HG03039 (cell line): ENCODE data around the gene GFRA3.
"Not testable (repeated sequence)": the region's sequence is repeated elsewhere in the genome, so short reads cannot be mapped to it uniquely, and the experiment has no call there.

Experiments used
- ATAC-seq: cut with Tn5 transposase; IDR thresholded peaks from one replicate; pipeline ENCODE4 v1.9.1; 2021; ENCODE audit warnings: mild to moderate bottlenecking, moderate library complexity; ENCODE audit not compliant: unreplicated experiment

GFRA3 gene

DNA sequence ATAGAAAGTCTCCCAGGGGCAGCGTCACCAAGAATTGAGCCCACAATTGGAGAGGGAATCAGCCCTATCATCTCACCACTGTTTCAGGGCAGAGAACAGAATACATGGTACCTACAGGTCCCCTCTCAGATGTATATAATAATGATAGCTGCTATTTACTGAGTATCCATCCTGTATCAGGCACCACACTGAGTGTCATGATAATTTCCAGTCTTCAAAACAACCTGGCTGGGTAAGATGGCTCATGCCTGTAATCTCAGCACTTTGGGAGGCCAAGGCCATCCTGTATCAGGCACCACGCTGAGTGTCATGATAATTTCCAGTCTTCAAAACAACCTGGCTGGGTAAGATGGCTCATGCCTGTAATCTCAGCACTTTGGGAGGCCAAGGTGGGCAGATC is 26.6 kb downstream of the GFRA3 start:
- ATAC-seq: not testable (repeated sequence)

GRCh38 chr5:138246822-138247221 is 27.6 kb downstream of the GFRA3 start:
- no peak for ATAC-seq

GRCh38 chr5:138246334-138246733 is 28.1 kb downstream of the GFRA3 start:
- no peak for ATAC-seq

DNA sequence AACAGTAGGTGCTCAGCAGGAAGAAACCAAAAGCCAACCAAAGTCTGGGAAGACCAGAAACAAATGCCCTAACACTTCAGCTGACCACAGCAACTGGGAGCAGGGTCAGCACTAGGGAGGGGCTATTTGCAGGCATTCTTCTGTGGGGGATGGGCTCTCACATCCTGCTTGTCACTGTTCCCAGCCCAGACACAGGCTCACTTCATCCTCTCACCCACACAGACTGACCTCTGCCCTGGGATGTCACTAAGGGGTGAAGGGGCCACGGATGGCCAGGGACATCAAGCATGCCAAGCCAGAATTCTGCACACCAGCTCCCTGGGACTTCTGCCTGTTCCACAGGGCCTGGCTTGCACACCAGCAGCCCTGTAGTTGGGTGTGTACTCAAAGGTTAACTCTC is 28.7 kb downstream of the GFRA3 start:
- ATAC-seq: no peak

DNA sequence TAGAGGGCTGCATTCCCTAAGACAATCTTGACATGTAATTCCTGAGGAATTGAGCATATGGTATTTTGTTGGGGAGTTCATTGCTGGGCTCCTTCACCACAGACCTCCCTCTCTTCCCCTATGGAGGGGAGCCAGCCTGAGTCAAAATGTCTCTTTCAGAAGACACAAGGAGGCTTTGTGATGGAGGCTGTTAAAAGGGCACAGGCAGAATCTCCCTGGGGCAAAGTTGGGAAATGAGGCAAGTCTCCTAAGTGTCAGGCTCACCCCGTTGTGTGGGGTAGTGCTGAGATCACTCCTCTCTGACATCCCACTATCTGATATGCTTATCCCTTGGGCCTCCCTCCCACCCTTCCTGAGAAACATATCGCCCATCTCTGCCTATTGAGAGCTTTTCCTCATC is 30.6 kb downstream of the GFRA3 start:
- no peak for ATAC-seq

DNA sequence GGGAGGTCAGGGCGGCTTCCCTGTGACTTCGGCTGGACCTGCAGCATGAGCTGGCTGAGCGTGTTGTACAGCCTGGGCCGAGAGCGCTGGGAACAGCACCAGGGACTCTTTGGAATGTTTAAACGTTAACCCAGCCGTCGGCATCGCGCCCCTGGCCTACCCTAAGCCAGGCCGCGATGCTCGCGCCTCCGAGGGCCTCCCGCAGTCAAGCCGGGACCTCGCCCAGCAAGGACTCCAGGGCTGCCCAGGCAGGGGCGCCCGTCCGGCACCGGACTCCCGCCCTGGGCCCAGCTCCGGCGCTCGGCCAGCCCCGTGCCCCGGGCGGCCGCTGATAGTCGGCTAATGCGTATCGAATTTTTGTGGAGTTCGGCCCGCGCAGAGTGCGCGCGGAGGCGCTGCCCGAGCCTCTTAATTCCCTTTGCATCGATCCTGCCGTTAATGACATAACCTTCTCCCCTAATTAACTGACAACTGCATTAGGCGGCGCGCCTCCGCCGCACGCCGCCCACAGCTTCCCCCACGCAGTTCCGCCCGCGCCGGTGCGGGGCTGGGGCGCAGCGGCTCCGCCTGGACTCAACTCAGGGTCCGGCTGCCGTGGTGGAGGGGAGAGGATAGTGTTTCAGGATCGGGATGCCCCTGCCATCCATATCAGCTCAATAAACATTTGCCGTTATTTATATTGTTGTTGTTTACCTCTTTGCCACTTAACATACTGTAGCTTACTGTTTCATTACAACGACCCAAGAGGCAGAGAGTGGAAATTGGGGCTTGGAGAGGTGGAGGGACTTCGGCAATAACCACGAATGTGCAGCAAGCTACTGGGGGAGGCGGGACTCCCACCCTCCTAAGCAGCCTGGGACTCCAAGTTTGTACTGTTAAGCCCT is 32.5 kb downstream of the GFRA3 start:
- no peak for ATAC-seq

DNA sequence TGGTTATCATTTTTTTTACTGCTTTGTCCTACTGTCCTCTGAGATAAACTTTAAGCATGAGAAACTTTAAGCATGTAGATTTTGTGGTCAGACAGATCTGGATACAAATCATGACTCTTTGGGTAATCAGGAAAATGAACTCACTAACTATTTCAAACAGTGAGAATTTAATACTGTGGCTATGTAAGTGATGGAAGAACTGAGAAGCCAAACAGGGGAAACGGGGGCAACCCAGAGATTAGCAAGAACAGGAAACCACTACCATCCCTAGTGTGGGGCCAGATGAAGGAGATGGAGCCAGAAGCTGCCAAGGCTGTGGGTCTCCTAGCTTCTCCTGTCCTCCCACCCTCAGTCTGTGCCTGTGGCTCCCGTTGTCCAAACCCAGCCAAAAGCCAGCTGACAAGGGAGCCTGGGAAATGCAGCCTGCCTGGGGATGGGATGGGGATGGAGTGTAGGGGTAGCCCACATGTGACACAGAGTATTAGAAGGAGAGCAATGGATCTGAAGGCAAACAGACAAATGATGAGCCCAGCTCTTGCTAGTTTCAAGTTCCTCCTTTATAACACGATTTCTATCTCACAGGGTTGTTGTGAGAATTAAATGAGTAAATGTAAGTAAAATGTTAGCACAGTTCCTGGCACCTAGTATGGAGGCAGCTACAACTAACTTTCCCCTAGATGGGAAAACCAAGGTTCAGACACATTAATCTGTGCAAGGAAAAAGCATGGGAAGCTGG is 33.6 kb downstream of the GFRA3 start:
- ATAC-seq: no peak

GRCh38 chr5:138238034-138238433 is 36.4 kb downstream of the GFRA3 start:
- no peak for ATAC-seq

- ATAC-seq: no peak
These were observed 39.8 kb downstream of the GFRA3 start for GRCh38 chr5:138234651-138235050.

DNA sequence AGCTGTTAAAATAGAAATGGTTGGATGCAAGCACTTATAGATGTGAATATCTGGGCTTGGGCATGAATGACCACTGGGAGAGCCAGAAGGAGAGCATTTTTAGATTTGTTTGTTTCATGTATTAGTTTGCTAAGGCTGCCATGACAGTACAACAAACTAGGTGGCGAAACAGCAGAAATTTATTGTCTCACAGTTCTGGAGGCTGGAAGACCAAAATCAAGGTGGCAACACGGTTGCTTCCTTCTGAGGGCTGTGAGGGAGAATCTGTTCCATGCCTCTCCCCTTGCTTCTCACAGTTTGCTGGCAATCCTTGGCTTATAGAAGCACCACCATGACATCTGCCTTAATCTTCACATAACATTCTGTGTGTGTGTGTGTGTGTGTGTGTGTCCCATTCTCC is 41.1 kb downstream of the GFRA3 start:
- ATAC-seq: no peak

GRCh38 chr5:138230981-138231589 is 43.3 kb downstream of the GFRA3 start:
- ATAC-seq: no peak

DNA sequence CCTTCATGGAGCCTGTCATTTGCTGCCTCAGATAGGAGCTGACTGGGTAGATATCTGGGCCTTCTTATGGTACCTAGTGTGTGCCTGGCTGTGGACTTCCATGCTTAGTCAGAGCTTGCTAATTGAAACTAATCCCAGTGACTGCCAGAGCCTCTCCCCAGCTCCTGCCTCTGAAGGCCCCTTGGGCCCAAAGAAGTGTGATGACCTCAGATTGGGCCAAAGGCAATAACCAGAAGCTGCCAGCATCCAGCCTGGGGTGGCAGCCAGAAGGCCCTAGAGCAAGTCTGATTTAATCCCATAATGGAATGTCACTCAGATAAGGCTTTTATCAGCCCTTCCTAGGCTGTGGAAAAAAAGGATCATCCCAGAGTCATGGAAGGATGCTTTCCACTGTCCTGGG is 44.2 kb downstream of the GFRA3 start:
- no peak for ATAC-seq

DNA sequence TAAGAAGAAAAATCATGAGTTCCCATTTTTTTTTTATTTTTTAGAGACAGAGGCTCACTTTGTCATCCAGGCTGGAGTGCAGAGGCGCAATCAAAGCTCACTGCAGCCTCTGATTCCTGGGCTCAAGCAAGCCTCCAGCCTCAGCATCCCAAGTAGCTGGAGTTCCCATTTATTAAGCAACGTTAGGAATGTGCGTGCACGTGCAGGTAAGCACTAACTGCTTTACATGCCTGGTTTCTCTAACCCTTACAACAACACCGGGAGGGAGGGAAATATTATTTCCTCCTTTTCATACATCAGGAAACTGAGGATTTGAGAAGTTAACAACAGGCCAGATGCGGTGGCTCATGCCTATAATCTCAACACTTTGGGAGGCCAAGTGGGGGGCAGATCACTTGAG is 45.0 kb downstream of the GFRA3 start:
- no peak for ATAC-seq

- no peak for ATAC-seq
These were observed 47.5 kb downstream of the GFRA3 start for GRCh38 chr5:138226910-138227309.

- ATAC-seq: no peak
These were observed 49.7 kb downstream of the GFRA3 start for GRCh38 chr5:138224712-138225111.

DNA sequence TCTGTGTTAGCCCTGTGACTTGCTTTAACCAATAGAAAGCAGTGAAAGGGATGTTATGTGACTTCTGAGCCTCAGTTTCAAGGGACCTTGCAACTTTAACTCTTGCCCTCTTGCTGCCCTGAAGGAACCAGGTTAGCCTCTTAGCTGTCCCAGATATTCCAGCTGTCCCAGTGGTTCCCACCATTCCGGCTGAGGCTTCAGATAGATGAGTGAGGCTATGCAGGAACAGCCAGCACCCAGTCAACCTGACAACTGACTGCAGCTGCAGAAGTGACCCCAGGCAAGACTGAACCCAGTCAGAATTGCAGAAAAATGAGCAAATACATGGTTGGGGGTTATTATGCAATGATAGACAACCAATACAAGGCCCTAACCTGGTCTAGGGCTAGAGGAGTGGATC is 50.9 kb downstream of the GFRA3 start:
- no peak for ATAC-seq

DNA sequence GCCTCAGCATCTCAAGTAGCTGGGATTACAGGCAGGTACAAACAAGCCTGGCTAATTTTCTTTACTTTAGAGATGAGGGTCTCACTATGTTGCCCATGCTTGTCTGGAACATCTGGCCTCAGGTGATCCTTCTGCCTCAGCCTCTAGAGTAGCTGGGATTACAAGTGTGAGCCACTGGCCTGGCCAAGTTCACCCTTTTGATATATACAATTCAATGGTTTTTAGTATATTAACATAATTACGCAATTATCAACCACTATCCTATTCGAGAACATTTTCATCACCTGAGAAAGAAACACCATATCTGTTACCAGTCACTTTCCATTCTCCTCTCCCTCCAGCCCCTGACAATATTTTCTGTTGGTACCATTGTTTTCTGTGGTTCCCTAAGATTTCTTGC is 57.6 kb downstream of the GFRA3 start:
- no peak for ATAC-seq

- peak; percentile 91 for ATAC-seq
These were observed 61.0 kb downstream of the GFRA3 start, which contains the start of gene CDC23 for GRCh38 chr5:138213161-138214029. Gene CDC23, minus strand, starts transcription at chr5:138213323. Its CDS starts 11 bp downstream, at chr5:138213312.

DNA sequence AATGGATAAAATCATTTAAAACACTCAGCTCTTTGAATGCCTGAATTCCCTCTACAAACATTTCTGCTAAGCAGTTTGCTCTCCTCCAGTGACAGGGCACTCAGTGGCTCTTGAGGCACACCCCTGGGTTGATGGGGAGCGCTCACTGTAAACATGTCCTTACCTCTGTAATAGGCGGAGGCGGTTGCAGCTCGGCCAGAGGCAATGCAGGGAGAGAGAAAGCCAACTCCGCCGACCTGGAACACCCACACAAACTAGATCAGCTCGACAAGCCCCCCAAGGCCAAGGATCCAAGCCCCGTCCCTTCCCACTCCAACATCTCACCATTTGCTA is 61.6 kb downstream of the GFRA3 start:
- ATAC-seq: no peak

DNA sequence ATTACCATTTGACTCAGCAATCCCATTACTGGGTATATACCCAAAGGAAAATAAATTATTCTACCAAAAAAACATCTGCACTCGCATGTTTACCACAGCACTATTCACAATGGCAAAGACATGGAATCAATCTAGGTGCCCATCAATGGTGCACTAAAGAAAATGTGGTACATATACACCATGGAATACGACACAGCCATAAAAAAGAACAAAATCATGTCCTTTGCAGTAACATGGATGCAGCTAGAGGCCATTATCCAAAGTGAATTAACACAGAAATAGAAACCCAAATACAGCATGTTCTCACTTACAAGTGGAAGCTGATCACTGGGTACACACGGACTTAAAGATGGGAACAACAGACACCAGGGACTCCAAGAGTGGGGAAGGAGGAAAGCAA is 63.4 kb downstream of the GFRA3 start:
- no peak for ATAC-seq
